IMR-90 (cell line): ENCODE data around the gene ADCY5.

Source experiments
- BHLHE40 ChIP-seq: fragments of 150-350 bp; IDR thresholded peaks from 2 replicates; pipeline ENCODE4 v1.6.1; 2016; ENCODE audit warnings: mild to moderate bottlenecking, low read depth, low read length
- CEBPB ChIP-seq: IDR thresholded peaks from 2 replicates; pipeline ENCODE4 v1.6.1; 2012; ENCODE audit warnings: low read depth, low read length, improper control_type of control experiment
- CTCF ChIP-seq: conservative IDR thresholded peaks from 2 replicates; pipeline ENCODE4 v1.5.1; 2012; ENCODE audit warnings: mild to moderate bottlenecking, low read depth, low read length, improper control_type of control experiment
- FOS ChIP-seq: fragments of 150-350 bp; IDR thresholded peaks from 2 replicates; pipeline ENCODE4 v1.6.1; 2016; ENCODE audit warnings: low read depth, low read length
- MAFK ChIP-seq: IDR thresholded peaks from 2 replicates; pipeline ENCODE4 v1.6.1; 2012; ENCODE audit warnings: low read depth, low read length, improper control_type of control experiment
- MAZ ChIP-seq: IDR thresholded peaks from 2 replicates; pipeline ENCODE4 v1.6.1; 2012; ENCODE audit warnings: low read depth, mild to moderate bottlenecking, low read length, improper control_type of control experiment, moderate library complexity, borderline replicate concordance
- MXI1 ChIP-seq: IDR thresholded peaks from 2 replicates; pipeline ENCODE4 v1.6.1; 2012; ENCODE audit warnings: low read depth, mild to moderate bottlenecking, low read length, moderate library complexity, borderline replicate concordance
- POLR2A ChIP-seq: IDR thresholded peaks from 2 replicates; pipeline ENCODE4 v1.6.1; 2012; ENCODE audit warnings: mild to moderate bottlenecking, low read depth, low read length
- RAD21 ChIP-seq: IDR thresholded peaks from 2 replicates; pipeline ENCODE4 v1.6.1; 2012; ENCODE audit warnings: low read length, improper control_type of control experiment
- RCOR1 ChIP-seq: IDR thresholded peaks from 2 replicates; pipeline ENCODE4 v1.6.1; 2012; ENCODE audit warnings: mild to moderate bottlenecking, low read length, improper control_type of control experiment; ENCODE audit not compliant: insufficient replicate concordance
- RFX5 ChIP-seq: IDR thresholded peaks from 2 replicates; pipeline ENCODE4 v1.8.0; 2012; ENCODE audit warnings: low read depth, mild to moderate bottlenecking, low read length, moderate library complexity
- SMC3 ChIP-seq: fragments of 150-350 bp; IDR thresholded peaks from 2 replicates; pipeline ENCODE4 v1.6.1; 2016; ENCODE audit warnings: low read depth, mild to moderate bottlenecking, antibody characterized with exemption, low read length, moderate library complexity
- USF2 ChIP-seq: fragments of 150-350 bp; IDR thresholded peaks from 2 replicates; pipeline ENCODE4 v1.6.1; 2017; ENCODE audit warnings: mild to moderate bottlenecking, antibody characterized with exemption, low read length, low read depth

GRCh38 chr3:123385499-123385898 lies 63.4 kb downstream of the ADCY5 start:
- no peak for TF ChIP-seq CTCF
- TF ChIP-seq RAD21 = no peak
- no peak for TF ChIP-seq RCOR1
- TF ChIP-seq FOS = no peak
- no peak for TF ChIP-seq CEBPB
- TF ChIP-seq SMC3 = no peak
- no peak for TF ChIP-seq BHLHE40
- no peak for TF ChIP-seq POLR2A
- TF ChIP-seq USF2 = no peak
- TF ChIP-seq MXI1 = no peak
- no peak for TF ChIP-seq RFX5
- no peak for TF ChIP-seq MAZ
- no peak for TF ChIP-seq MAFK
